IMR-90 (cell line): ENCODE data around the gene LETM1. TPM values are rescaled to one million over a fixed set of nuclear protein-coding genes. Genes with fewer than 3 reads are reported as not detected.

ENCODE experiments used
- ATAC-seq: fragments of 200-7000 bp; cut with Tn5 transposase; 2 replicates; pipeline ENCODE4 v1.9.1; 2020; ENCODE audit warnings: low read depth, mild to moderate bottlenecking, moderate library complexity
- BruUV-seq: library from RNA; stranded (reverse); fragments of 400-500 nt; replicated peaks from 2 replicates; lab custom pipeline; 2021; lab: Mats Ljungman, UMichigan
- CTCF ChIA-PET: fragments of 300-600 bp; formaldehyde crosslinking; extraction: SDS; loops from one replicate; lab custom pipeline; 2021; ENCODE audit warnings: antibody characterized with exemption; lab: Yijun Ruan, JAX
- POLR2A ChIA-PET: fragments of 300-600 bp; sonication (Branson Sonifier 250); formaldehyde crosslinking; loops from one replicate; lab custom pipeline; 2022; ENCODE audit warnings: antibody characterized with exemption; ENCODE audit not compliant: unreplicated experiment; lab: Charles Lee
- DNase-seq: peaks from one replicate; pipeline ENCODE4 v3.0.0; 2013
- H2AFZ ChIP-seq: replicated peaks from 2 replicates; pipeline ENCODE3; 2013; ENCODE audit warnings: low read length, mild to moderate bottlenecking; ENCODE audit not compliant: poor library complexity
- H2AK5ac ChIP-seq: 2 replicates; pipeline ENCODE4 v1.6.1; 2013; ENCODE audit warnings: low read depth, low read length, inconsistent platforms
- H2AK9ac ChIP-seq: replicated peaks from 2 replicates; pipeline ENCODE3; 2013; ENCODE audit warnings: mild to moderate bottlenecking, low read depth, low read length, moderate library complexity; ENCODE audit not compliant: poor library complexity
- H2BK120ac ChIP-seq: 2 replicates; pipeline ENCODE4 v1.6.1; 2013; ENCODE audit warnings: low read depth, low read length, inconsistent platforms
- H2BK15ac ChIP-seq: 3 replicates; pipeline ENCODE4 v1.6.1; 2013; ENCODE audit warnings: low read depth, low read length, inconsistent platforms
- H2BK20ac ChIP-seq: 2 replicates; pipeline ENCODE4 v1.6.1; 2013; ENCODE audit warnings: low read depth, mild to moderate bottlenecking, inconsistent platforms, low read length, moderate library complexity
- H2BK5ac ChIP-seq: 2 replicates; pipeline ENCODE4 v1.6.1; 2013; ENCODE audit warnings: mild to moderate bottlenecking, low read depth, low read length, inconsistent platforms; ENCODE audit not compliant: poor library complexity, severe bottlenecking
- H3K14ac ChIP-seq: replicated peaks from 2 replicates; pipeline ENCODE4 v1.6.1; 2013; ENCODE audit warnings: low read depth, low read length, inconsistent platforms
- H3K18ac ChIP-seq: 2 replicates; pipeline ENCODE4 v1.6.1; 2013; ENCODE audit warnings: low read depth, low read length, control low read depth
- H3K23ac ChIP-seq: 2 replicates; pipeline ENCODE4 v1.6.1; 2013; ENCODE audit warnings: low read depth, low read length, inconsistent platforms
- H3K27ac ChIP-seq: 2 replicates; pipeline ENCODE4 v1.5.1; 2013; ENCODE audit warnings: mild to moderate bottlenecking, control low read depth, low read length; ENCODE audit not compliant: insufficient read depth
- H3K27me3 ChIP-seq: 2 replicates; pipeline ENCODE4 v1.6.1; 2013; ENCODE audit warnings: low read length; ENCODE audit not compliant: control insufficient read depth, insufficient read depth
- H3K36me3 ChIP-seq: 2 replicates; pipeline ENCODE4 v1.6.1; 2013; ENCODE audit warnings: low read length, mixed read lengths; ENCODE audit not compliant: control insufficient read depth, insufficient read depth
- H3K4ac ChIP-seq: 2 replicates; pipeline ENCODE4 v1.6.1; 2013; ENCODE audit warnings: low read depth, low read length, inconsistent platforms
- H3K4me1 ChIP-seq: 2 replicates; pipeline ENCODE4 v1.6.1; 2013; ENCODE audit warnings: low read length, mixed read lengths; ENCODE audit not compliant: control insufficient read depth, insufficient read depth
- H3K4me2 ChIP-seq: 2 replicates; pipeline ENCODE4 v1.6.1; 2013; ENCODE audit warnings: low read depth, mild to moderate bottlenecking, control low read depth, low read length, moderate library complexity
- H3K4me3 ChIP-seq: 2 replicates; pipeline ENCODE4 v1.5.1; 2013; ENCODE audit warnings: low read depth, mild to moderate bottlenecking, control low read depth, low read length, moderate library complexity; ENCODE audit not compliant: insufficient read depth
- H3K56ac ChIP-seq: 2 replicates; pipeline ENCODE4 v1.6.1; 2013; ENCODE audit warnings: low read length, inconsistent platforms; ENCODE audit not compliant: insufficient read depth; ENCODE audit errors: extremely low read depth
- H3K79me1 ChIP-seq, 2 experiments: 2 replicates each; pipeline ENCODE4 v1.6.1; 2013; ENCODE audit warnings: low read length in 2 of 2, inconsistent platforms in 1 of 2, low read depth in 1 of 2
- H3K9ac ChIP-seq: 2 replicates; pipeline ENCODE4 v1.6.1; 2013; ENCODE audit warnings: low read depth, low read length, control low read depth
- H3K9me1 ChIP-seq: 2 replicates; pipeline ENCODE4 v1.6.1; 2013; ENCODE audit warnings: low read length, inconsistent platforms; ENCODE audit not compliant: insufficient read depth
- H3K9me3 ChIP-seq: 2 replicates; pipeline ENCODE4 v1.6.1; 2013; ENCODE audit warnings: low read length; ENCODE audit not compliant: control insufficient read depth, insufficient read depth
- H4K20me1 ChIP-seq: 2 replicates; pipeline ENCODE4 v1.6.1; 2013; ENCODE audit warnings: low read length, inconsistent platforms; ENCODE audit not compliant: insufficient read depth
- H4K5ac ChIP-seq: 2 replicates; pipeline ENCODE4 v1.6.1; 2013; ENCODE audit warnings: mild to moderate bottlenecking, low read depth, low read length, control low read depth
- H4K8ac ChIP-seq, 2 experiments: 2 replicates each; pipeline ENCODE4 v1.6.1; 2013; ENCODE audit warnings: low read depth in 2 of 2, low read length in 2 of 2, control low read depth in 1 of 2, inconsistent platforms in 1 of 2
- H4K91ac ChIP-seq: 2 replicates; pipeline ENCODE4 v1.6.1; 2013; ENCODE audit warnings: low read depth, low read length, inconsistent platforms; ENCODE audit not compliant: insufficient read depth
- BHLHE40 ChIP-seq: fragments of 150-350 bp; IDR thresholded peaks from 2 replicates; pipeline ENCODE4 v1.6.1; 2016; ENCODE audit warnings: mild to moderate bottlenecking, low read depth, low read length
- CEBPB ChIP-seq: IDR thresholded peaks from 2 replicates; pipeline ENCODE4 v1.6.1; 2012; ENCODE audit warnings: low read depth, low read length, improper control_type of control experiment
- CHD1 ChIP-seq: IDR thresholded peaks from 2 replicates; pipeline ENCODE4 v1.6.1; 2012; ENCODE audit warnings: low read depth, low read length, improper control_type of control experiment
- CTCF ChIP-seq: conservative IDR thresholded peaks from 2 replicates; pipeline ENCODE4 v1.5.1; 2012; ENCODE audit warnings: mild to moderate bottlenecking, low read depth, low read length, improper control_type of control experiment
- FOS ChIP-seq: fragments of 150-350 bp; IDR thresholded peaks from 2 replicates; pipeline ENCODE4 v1.6.1; 2016; ENCODE audit warnings: low read depth, low read length
- MAFK ChIP-seq: IDR thresholded peaks from 2 replicates; pipeline ENCODE4 v1.6.1; 2012; ENCODE audit warnings: low read depth, low read length, improper control_type of control experiment
- MAZ ChIP-seq: IDR thresholded peaks from 2 replicates; pipeline ENCODE4 v1.6.1; 2012; ENCODE audit warnings: low read depth, mild to moderate bottlenecking, low read length, improper control_type of control experiment, moderate library complexity, borderline replicate concordance
- MXI1 ChIP-seq: IDR thresholded peaks from 2 replicates; pipeline ENCODE4 v1.6.1; 2012; ENCODE audit warnings: low read depth, mild to moderate bottlenecking, low read length, moderate library complexity, borderline replicate concordance
- NFE2L2 ChIP-seq: fragments of 150-350 bp; IDR thresholded peaks from 2 replicates; pipeline ENCODE4 v1.6.1; 2016; ENCODE audit warnings: low read depth, mild to moderate bottlenecking, low read length
- POLR2A ChIP-seq: IDR thresholded peaks from 2 replicates; pipeline ENCODE4 v1.6.1; 2012; ENCODE audit warnings: mild to moderate bottlenecking, low read depth, low read length
- RAD21 ChIP-seq: IDR thresholded peaks from 2 replicates; pipeline ENCODE4 v1.6.1; 2012; ENCODE audit warnings: low read length, improper control_type of control experiment
- RCOR1 ChIP-seq: IDR thresholded peaks from 2 replicates; pipeline ENCODE4 v1.6.1; 2012; ENCODE audit warnings: mild to moderate bottlenecking, low read length, improper control_type of control experiment; ENCODE audit not compliant: insufficient replicate concordance
- RFX5 ChIP-seq: IDR thresholded peaks from 2 replicates; pipeline ENCODE4 v1.8.0; 2012; ENCODE audit warnings: low read depth, mild to moderate bottlenecking, low read length, moderate library complexity
- SMC3 ChIP-seq: fragments of 150-350 bp; IDR thresholded peaks from 2 replicates; pipeline ENCODE4 v1.6.1; 2016; ENCODE audit warnings: low read depth, mild to moderate bottlenecking, antibody characterized with exemption, low read length, moderate library complexity
- WGBS, 2 experiments: methylation state at CpG; one replicate each; pipeline versions ENCODE4 v1.1.5 to v1.1.7; 2013; ENCODE audit warnings: missing lambda C conversion rate in 2 of 2; ENCODE audit not compliant: insufficient read length in 1 of 2; ENCODE audit errors: extremely low coverage in 2 of 2; 5-methylcytosine and 5-hydroxymethylcytosine counted together
- dilution Hi-C: fragments of 300-500 bp; cut with HindIII; formaldehyde crosslinking; loops from one replicate; pipeline ENCODE4 v1.14.3; 2018; ENCODE audit warnings: low sequenced_read_pairs; ENCODE audit not compliant: unreplicated experiment
- in situ Hi-C: fragments of 300-500 bp; cut with MboI; formaldehyde crosslinking; loops from 3 replicates; pipeline ENCODE4 v1.14.3; 2019; ENCODE audit warnings: low sequenced_read_pairs, inconsistent platforms, mixed read lengths
- intact Hi-C: fragments of 100-400 bp; cut with micrococcal nuclease; formaldehyde crosslinking; loops from 2 replicates; pipeline ENCODE4 v1.10.0; 2022
- polyA plus RNA-seq, 3 experiments: library from polyadenylated mRNA; depleted of rRNA; stranded (reverse); fragments of >200 nt; gene quantifications; 2 replicates each; pipeline ENCODE4 v1.2.3, GENCODE V29; 2012; ENCODE audit warnings: low replicate concordance in 1 of 3
- total RNA-seq: library from RNA; depleted of rRNA; stranded (reverse); fragments of >200 nt; gene quantifications from 2 replicates; pipeline ENCODE4 v1.2.3, GENCODE V29; 2012
- TF ChIP-seq, protein P1 (sequence below): fragments of 150-350 bp; IDR thresholded peaks from 2 replicates; pipeline ENCODE4 v1.6.1; 2017; ENCODE audit warnings: mild to moderate bottlenecking, antibody characterized with exemption, low read length, low read depth
- TF ChIP-seq, protein P2 (sequence below): fragments of 150-350 bp; IDR thresholded peaks from 2 replicates; pipeline ENCODE4 v1.6.1; 2016; ENCODE audit warnings: low read depth, mild to moderate bottlenecking, low read length, moderate library complexity, borderline replicate concordance

Gene LETM1
- total and polyA plus RNA-seq, 2 of the 4 experiments (the other 2 are of a cell fraction), result 25.0 to 49.3 TPM

- peaks cover 38% of the 10 kb centered on the region for H4K20me1 ChIP-seq
- BruUV-seq, result no TSS peak
Measured at GRCh38 chr4:1846580-1846979, 9.4 kb downstream of the LETM1 start.

More at GRCh38 chr4:1846580-1846979, 9.4 kb downstream of the LETM1 start:
- H3K4me1 ChIP-seq, result peaks cover 27% of the 10 kb centered on the region
- TF ChIP-seq POLR2A, result no peak
- TF ChIP-seq RCOR1, result no peak
- TF ChIP-seq CHD1, result no peak
- TF ChIP-seq NFE2L2, result no peak
- no peak for TF ChIP-seq RAD21
- no peak for TF ChIP-seq SMC3
- TF ChIP-seq MXI1, result no peak
- no peak for TF ChIP-seq MAFK
- TF ChIP-seq, protein P1, sequence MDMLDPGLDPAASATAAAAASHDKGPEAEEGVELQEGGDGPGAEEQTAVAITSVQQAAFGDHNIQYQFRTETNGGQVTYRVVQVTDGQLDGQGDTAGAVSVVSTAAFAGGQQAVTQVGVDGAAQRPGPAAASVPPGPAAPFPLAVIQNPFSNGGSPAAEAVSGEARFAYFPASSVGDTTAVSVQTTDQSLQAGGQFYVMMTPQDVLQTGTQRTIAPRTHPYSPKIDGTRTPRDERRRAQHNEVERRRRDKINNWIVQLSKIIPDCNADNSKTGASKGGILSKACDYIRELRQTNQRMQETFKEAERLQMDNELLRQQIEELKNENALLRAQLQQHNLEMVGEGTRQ, result no peak
- TF ChIP-seq MAZ, result no peak
- TF ChIP-seq, protein P2, sequence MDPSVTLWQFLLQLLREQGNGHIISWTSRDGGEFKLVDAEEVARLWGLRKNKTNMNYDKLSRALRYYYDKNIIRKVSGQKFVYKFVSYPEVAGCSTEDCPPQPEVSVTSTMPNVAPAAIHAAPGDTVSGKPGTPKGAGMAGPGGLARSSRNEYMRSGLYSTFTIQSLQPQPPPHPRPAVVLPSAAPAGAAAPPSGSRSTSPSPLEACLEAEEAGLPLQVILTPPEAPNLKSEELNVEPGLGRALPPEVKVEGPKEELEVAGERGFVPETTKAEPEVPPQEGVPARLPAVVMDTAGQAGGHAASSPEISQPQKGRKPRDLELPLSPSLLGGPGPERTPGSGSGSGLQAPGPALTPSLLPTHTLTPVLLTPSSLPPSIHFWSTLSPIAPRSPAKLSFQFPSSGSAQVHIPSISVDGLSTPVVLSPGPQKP, result no peak
- no peak for TF ChIP-seq CEBPB
- TF ChIP-seq CTCF, result no peak
- no peak for TF ChIP-seq RFX5
- TF ChIP-seq FOS, result no peak
- TF ChIP-seq BHLHE40, result no peak
- no peak overlapping the region for H3K14ac ChIP-seq
- H3K9me3 ChIP-seq, result no peaks in the 10 kb centered on the region
- DNase-seq (no peak), ATAC-seq (no peak)
- no peaks in the 10 kb centered on the region for H3K27me3 ChIP-seq
- H3K56ac ChIP-seq, result no peak overlapping the region
- no peak overlapping the region for H2BK15ac ChIP-seq
- H3K4me2 ChIP-seq, result no peak overlapping the region
- intact Hi-C loops (no loop called here), in situ Hi-C loops (no loop called here), dilution Hi-C loops (no loop called here)
- H4K5ac ChIP-seq, result no peak overlapping the region
- POLR2A ChIA-PET, result no interaction called here
- no peak overlapping the region for H4K8ac ChIP-seq
- H2BK120ac ChIP-seq, result no peak overlapping the region
- no CpG with 5 or more reads among the region's 2 CpGs for WGBS, 2 experiments
- H3K18ac ChIP-seq, result no peak overlapping the region
- no peak overlapping the region for H3K4ac ChIP-seq
- H3K27ac ChIP-seq, result no peak overlapping the region
- H2AK9ac ChIP-seq, result no peak overlapping the region
- H3K79me1 ChIP-seq, result peaks cover 15 to 69% of the 10 kb centered on the region in 2 experiments
- peaks cover 21% of the 10 kb centered on the region for H3K36me3 ChIP-seq
- no peak overlapping the region for H2BK20ac ChIP-seq
- H2BK5ac ChIP-seq, result no peak overlapping the region
- no peak overlapping the region for H3K9ac ChIP-seq
- H4K91ac ChIP-seq, result no peak overlapping the region
- no peak overlapping the region for H2AK5ac ChIP-seq
- no peak overlapping the region for H2AFZ ChIP-seq
- H3K9me1 ChIP-seq, result peaks cover 26% of the 10 kb centered on the region
- no peak overlapping the region for H3K4me3 ChIP-seq
- no peak overlapping the region for H3K23ac ChIP-seq
- CTCF ChIA-PET, result no interaction called here
